HCT116 (cell line): ENCODE data around the gene RPL18A. TPM values are rescaled to one million over a fixed set of nuclear protein-coding genes. Genes with fewer than 3 reads are reported as not detected.

Source experiments
- ATAC-seq: fragments of 200-7000 bp; cut with Tn5 transposase; 2 replicates; pipeline ENCODE4 v1.9.1; 2020; ENCODE audit warnings: mild to moderate bottlenecking, moderate library complexity
- BruUV-seq: library from RNA; stranded (reverse); fragments of 400-500 nt; replicated peaks from 2 replicates; lab custom pipeline; 2021; lab: Mats Ljungman, UMichigan
- CTCF ChIA-PET: fragments of 300-600 bp; sonication (Branson Sonifier 250); formaldehyde crosslinking; loops from one replicate; lab custom pipeline; 2021; ENCODE audit warnings: antibody characterized with exemption; lab: Charles Lee
- POLR2A ChIA-PET: fragments of 300-600, 350-600 bp; sonication (Branson Sonifier 250); formaldehyde crosslinking; loops from one replicate; lab custom pipeline; 2021; ENCODE audit warnings: antibody characterized with exemption; lab: Charles Lee
- RAD21 ChIA-PET, 2 experiments: fragments of 300-600 bp; sonication (Branson Sonifier 250); formaldehyde crosslinking; loops; one replicate each; lab custom pipeline; 2023; ENCODE audit warnings: low total read pairs in 2 of 2; ENCODE audit not compliant: uncharacterized antibody in 2 of 2, unreplicated experiment in 2 of 2, low non-redundant PET in 1 of 2; lab: Charles Lee
- DNase-seq: peaks from one replicate; pipeline ENCODE4 v3.0.0-alpha.2; 2010; ENCODE audit warnings: low read depth, low spot score
- H2AFZ ChIP-seq: fragments of 200-600 bp; shearing (Covaris generic), sonication (generic); 2 replicates; pipeline ENCODE4 v1.6.1; 2017; ENCODE audit warnings: low read depth, mixed run types, mixed read lengths, antibody characterized with exemption, low read length; ENCODE audit not compliant: poor library complexity, severe bottlenecking
- H3K27ac ChIP-seq: 2 replicates; pipeline ENCODE4 v1.5.1; 2012; ENCODE audit warnings: low read depth, low read length
- H3K27me3 ChIP-seq: fragments of 200-600 bp; sonication (generic); 2 replicates; pipeline ENCODE4 v1.6.1; 2016; ENCODE audit warnings: mixed run types, low read length, mixed read lengths; ENCODE audit not compliant: insufficient read depth
- H3K36me3 ChIP-seq, 2 experiments: fragments of 200-500 bp in 1 of 2; fragments of 200-600 bp in 1 of 2; sonication (Bioruptor generic) in 1 of 2; sonication (generic) in 1 of 2; 2 replicates each; pipeline versions ENCODE4 v1.5.1 to v1.6.1; 2014 to 2016; ENCODE audit warnings: low read length in 2 of 2, inconsistent platforms in 1 of 2, mixed read lengths in 1 of 2, mixed run types in 1 of 2; ENCODE audit not compliant: insufficient read depth in 2 of 2, control insufficient read depth in 1 of 2
- H3K4me1 ChIP-seq, 2 experiments: fragments of 200-600 bp in 1 of 2; sonication (generic) in 1 of 2; 2 replicates each; pipeline versions ENCODE4 v1.5.1 to v1.6.1; 2012 to 2017; ENCODE audit warnings: low read length in 2 of 2, inconsistent platforms in 1 of 2, mild to moderate bottlenecking in 1 of 2, mixed read lengths in 1 of 2, mixed run types in 1 of 2, moderate library complexity in 1 of 2; ENCODE audit not compliant: insufficient read depth in 2 of 2, control insufficient read depth in 1 of 2
- H3K4me2 ChIP-seq: fragments of 200-600 bp; sonication (generic); 2 replicates; pipeline ENCODE4 v1.6.1; 2017; ENCODE audit warnings: mixed run types, low read length, mixed read lengths
- H3K4me3 ChIP-seq, 2 experiments: fragments of 200-600 bp in 1 of 2; sonication (generic) in 1 of 2; replicated peaks in 1 of 2; 2 replicates each; pipeline ENCODE4 v1.5.1; 2011 to 2016; ENCODE audit warnings: low read length in 2 of 2, control low read depth in 1 of 2, low read depth in 1 of 2, mild to moderate bottlenecking in 1 of 2, mixed read lengths in 1 of 2, mixed run types in 1 of 2
- H3K79me2 ChIP-seq: fragments of 200-600 bp; sonication (generic); 2 replicates; pipeline ENCODE4 v1.6.1; 2017; ENCODE audit warnings: mild to moderate bottlenecking, mixed run types, low read length, moderate library complexity, mixed read lengths; ENCODE audit not compliant: insufficient read depth
- H3K9ac ChIP-seq: fragments of 200-600 bp; sonication (generic); 2 replicates; pipeline ENCODE4 v1.6.1; 2016; ENCODE audit warnings: low read length, mixed read lengths
- H3K9me2 ChIP-seq: fragments of 200-600 bp; sonication (generic), shearing (Covaris generic); 2 replicates; pipeline ENCODE4 v1.6.1; 2017; ENCODE audit warnings: mixed run types, mild to moderate bottlenecking, moderate library complexity; ENCODE audit not compliant: insufficient read depth
- H3K9me3 ChIP-seq, 2 experiments: fragments of 200-500 bp in 1 of 2; fragments of 200-600 bp in 1 of 2; sonication (Bioruptor generic) in 1 of 2; sonication (generic) in 1 of 2; 2 replicates each; pipeline ENCODE4 v1.6.1; 2014 to 2017; ENCODE audit warnings: low read length in 2 of 2, mixed read lengths in 2 of 2, inconsistent platforms in 1 of 2, low read depth in 1 of 2, mild to moderate bottlenecking in 1 of 2, mixed run types in 1 of 2, moderate library complexity in 1 of 2; ENCODE audit not compliant: control insufficient read depth in 1 of 2, insufficient read depth in 1 of 2
- H4K20me1 ChIP-seq: fragments of 200-600 bp; sonication (generic), shearing (Covaris generic); 2 replicates; pipeline ENCODE4 v1.6.1; 2017; ENCODE audit warnings: mixed run types, mild to moderate bottlenecking, moderate library complexity; ENCODE audit not compliant: insufficient read depth
- ATF3 ChIP-seq: IDR thresholded peaks from 2 replicates; pipeline ENCODE4 v1.6.1; 2012
- CTCF ChIP-seq, 3 experiments: fragments of 200-600 bp in 1 of 3; sonication (generic) in 1 of 3; IDR thresholded peaks in 2 of 3; conservative IDR thresholded peaks in 1 of 3; 2 replicates each; pipeline ENCODE4 v1.5.1; 2012 to 2017; ENCODE audit warnings: low read depth in 2 of 3, low read length in 2 of 3, antibody characterized with exemption in 1 of 3, borderline replicate concordance in 1 of 3, control low read depth in 1 of 3, mild to moderate bottlenecking in 1 of 3, mixed read lengths in 1 of 3, mixed run types in 1 of 3, moderate library complexity in 1 of 3; ENCODE audit not compliant: insufficient read depth in 1 of 3
- ELF1 ChIP-seq: IDR thresholded peaks from 2 replicates; pipeline ENCODE4 v1.6.1; 2012; ENCODE audit warnings: low read depth, borderline replicate concordance
- EZH2 ChIP-seq: fragments of 200-600 bp; sonication (generic); IDR thresholded peaks from 2 replicates; pipeline ENCODE4 v1.6.1; 2017; ENCODE audit warnings: antibody characterized with exemption, mixed run types
- FOSL1 ChIP-seq: IDR thresholded peaks from 2 replicates; pipeline ENCODE4 v1.6.1; 2012; ENCODE audit warnings: low read depth
- POLR2A ChIP-seq: IDR thresholded peaks from 2 replicates; pipeline ENCODE4 v1.7.0; 2011; ENCODE audit warnings: borderline replicate concordance; ENCODE audit not compliant: insufficient read depth, insufficient read length; ENCODE audit errors: extremely low read depth
- SRF ChIP-seq: IDR thresholded peaks from 2 replicates; pipeline ENCODE4 v1.6.1; 2012; ENCODE audit warnings: low read depth
- YY1 ChIP-seq: IDR thresholded peaks from 2 replicates; pipeline ENCODE4 v1.6.1; 2011; ENCODE audit warnings: low read length, low read depth, moderate library complexity, mild to moderate bottlenecking; ENCODE audit not compliant: insufficient replicate concordance; ENCODE audit errors: extremely low read depth
- ZFX ChIP-seq: fragments of 450-650 bp; IDR thresholded peaks from 2 replicates; pipeline ENCODE4 v1.6.1; 2017
- ZNF274 ChIP-seq: fragments of 200-500 bp; sonication (Bioruptor generic); IDR thresholded peaks from 2 replicates; pipeline ENCODE4 v1.6.1; 2014; ENCODE audit warnings: mild to moderate bottlenecking, low read depth, low read length, inconsistent platforms
- intact Hi-C: fragments of 100-400 bp; cut with micrococcal nuclease; formaldehyde crosslinking; loops from 2 replicates; pipeline ENCODE4 v1.10.0; 2022
- total RNA-seq: library from RNA; stranded (reverse); gene quantifications from one replicate; pipeline ENCODE4 v1.2.1, GENCODE V29; 2021; ENCODE audit not compliant: unreplicated experiment
- TF ChIP-seq, protein P1 (sequence below): IDR thresholded peaks from 2 replicates; pipeline ENCODE4 v1.6.1; 2011; ENCODE audit warnings: mild to moderate bottlenecking, low read length, moderate library complexity; ENCODE audit not compliant: insufficient replicate concordance; ENCODE audit errors: extremely low read depth
- TF ChIP-seq, protein P2 (sequence below): IDR thresholded peaks from 2 replicates; pipeline ENCODE4 v1.6.1; 2012

RPL18A gene
- total RNA-seq, 1 experiment from 2014 or later: 3,525 TPM

DNA sequence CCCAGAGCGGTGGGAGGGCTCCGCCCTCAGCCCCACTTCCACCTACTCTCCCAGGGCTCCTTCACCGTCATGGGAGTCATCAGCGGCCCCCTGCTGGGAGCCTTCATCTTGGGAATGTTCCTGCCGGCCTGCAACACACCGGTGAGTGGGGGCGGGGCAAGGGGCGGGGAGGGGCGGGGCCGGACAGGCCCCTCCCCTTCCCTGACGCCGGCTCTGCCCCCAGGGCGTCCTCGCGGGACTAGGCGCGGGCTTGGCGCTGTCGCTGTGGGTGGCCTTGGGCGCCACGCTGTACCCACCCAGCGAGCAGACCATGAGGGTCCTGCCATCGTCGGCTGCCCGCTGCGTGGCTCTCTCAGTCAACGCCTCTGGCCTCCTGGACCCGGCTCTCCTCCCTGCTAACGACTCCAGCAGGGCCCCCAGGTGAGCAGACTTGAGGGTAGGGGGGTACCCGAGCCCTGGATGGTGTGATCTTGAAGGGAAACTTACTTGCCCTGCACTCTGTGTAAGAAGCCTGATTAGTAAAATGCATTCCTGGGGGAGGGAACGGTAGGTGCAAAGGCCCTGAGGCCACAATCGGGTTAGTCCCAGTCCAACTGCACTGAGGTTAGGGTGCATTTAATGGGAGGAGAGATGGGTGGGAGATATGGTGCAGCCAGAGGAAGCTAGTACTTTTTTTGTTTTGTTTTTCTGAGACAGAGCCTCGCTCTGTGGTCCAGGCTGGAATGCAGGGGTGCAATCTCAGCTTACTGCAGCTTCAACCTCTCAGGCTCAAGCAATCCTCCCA is 24.1 kb downstream of the RPL18A start:
- ChIA-PET POLR2A (no interaction called here), CTCF (no interaction called here), RAD21 (no interaction called here)
- H3K27ac ChIP-seq: no peak overlapping the region
- no peak for DNase-seq
- H3K4me2 ChIP-seq: 0 out of 2 replicates have a peak overlapping the region, but pooled peaks have one; percentile 14
- H3K4me1 ChIP-seq: peaks cover 0 to 7% of the 10 kb centered on the region in 2 experiments; a peak in 1 of 4 replicates
- BruUV-seq: no TSS peak
- no peaks in the 10 kb centered on the region for H4K20me1 ChIP-seq
- H3K4me3 ChIP-seq: no peak overlapping the region
- intact Hi-C loops: no loop called here
- H3K9me3 ChIP-seq: no peaks in the 10 kb centered on the region
- peak; percentile 75 for ATAC-seq
- TF ChIP-seq, protein P1, sequence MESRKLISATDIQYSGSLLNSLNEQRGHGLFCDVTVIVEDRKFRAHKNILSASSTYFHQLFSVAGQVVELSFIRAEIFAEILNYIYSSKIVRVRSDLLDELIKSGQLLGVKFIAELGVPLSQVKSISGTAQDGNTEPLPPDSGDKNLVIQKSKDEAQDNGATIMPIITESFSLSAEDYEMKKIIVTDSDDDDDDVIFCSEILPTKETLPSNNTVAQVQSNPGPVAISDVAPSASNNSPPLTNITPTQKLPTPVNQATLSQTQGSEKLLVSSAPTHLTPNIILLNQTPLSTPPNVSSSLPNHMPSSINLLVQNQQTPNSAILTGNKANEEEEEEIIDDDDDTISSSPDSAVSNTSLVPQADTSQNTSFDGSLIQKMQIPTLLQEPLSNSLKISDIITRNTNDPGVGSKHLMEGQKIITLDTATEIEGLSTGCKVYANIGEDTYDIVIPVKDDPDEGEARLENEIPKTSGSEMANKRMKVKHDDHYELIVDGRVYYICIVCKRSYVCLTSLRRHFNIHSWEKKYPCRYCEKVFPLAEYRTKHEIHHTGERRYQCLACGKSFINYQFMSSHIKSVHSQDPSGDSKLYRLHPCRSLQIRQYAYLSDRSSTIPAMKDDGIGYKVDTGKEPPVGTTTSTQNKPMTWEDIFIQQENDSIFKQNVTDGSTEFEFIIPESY: no peak
- TF ChIP-seq YY1: no peak
- peak; percentile 54 for TF ChIP-seq POLR2A
- H3K79me2 ChIP-seq: no peaks in the 10 kb centered on the region
- H3K9ac ChIP-seq: no peak overlapping the region
- peak overlapping the region; percentile 35 for H2AFZ ChIP-seq
- H3K9me2 ChIP-seq: no peaks in the 10 kb centered on the region
- no peaks in the 10 kb centered on the region for H3K27me3 ChIP-seq
- H3K36me3 ChIP-seq: no peaks in the 10 kb centered on the region

- H3K4me3 ChIP-seq: no peak overlapping the region
- no peaks in the 10 kb centered on the region for H3K79me2 ChIP-seq
- H3K9ac ChIP-seq: no peak overlapping the region
- no peak overlapping the region for H3K4me2 ChIP-seq
- peaks cover 3% of the 10 kb centered on the region; the same call in 1 of the 2 replicates for H3K27me3 ChIP-seq
- DNase-seq (no peak), ATAC-seq (no peak)
- no peaks in the 10 kb centered on the region for H4K20me1 ChIP-seq
- TF ChIP-seq SRF (no peak), CTCF (IDR thresholded peaks at IDR 0.05 in 2 of 3, conservative IDR thresholded peaks at IDR 0.05 in 1 of 3; ENCODE audit: borderline replicate concordance in 1 of 3, insufficient read depth in 1 of 3, low read depth in 2 of 3, low read length in 2 of 3) (no peak), ZNF274 (no peak), ELF1 (no peak), EZH2 (no peak), ATF3 (no peak), ZFX (no peak), FOSL1 (no peak)
- TF ChIP-seq, protein P2, sequence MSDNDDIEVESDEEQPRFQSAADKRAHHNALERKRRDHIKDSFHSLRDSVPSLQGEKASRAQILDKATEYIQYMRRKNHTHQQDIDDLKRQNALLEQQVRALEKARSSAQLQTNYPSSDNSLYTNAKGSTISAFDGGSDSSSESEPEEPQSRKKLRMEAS: no peak
- H3K27ac ChIP-seq: no peak overlapping the region
- ChIA-PET CTCF (no interaction called here), RAD21 (no interaction called here), POLR2A (no interaction called here)
- BruUV-seq: no TSS peak
- H2AFZ ChIP-seq: no peak overlapping the region
- H3K4me1 ChIP-seq: peaks cover 0 to 7% of the 10 kb centered on the region in 2 experiments; a peak in 1 of 4 replicates
- H3K9me3 ChIP-seq: no peaks in the 10 kb centered on the region
- no peaks in the 10 kb centered on the region for H3K9me2 ChIP-seq
- no peaks in the 10 kb centered on the region for H3K36me3 ChIP-seq
- intact Hi-C loops: no loop called here
These were observed 26.8 kb downstream of the RPL18A start for GRCh38 chr19:17886515-17886914.
